GM19239 (cell line): ENCODE results near the gene ATXN7L3.
"Not testable (repeated sequence)": the region's sequence is repeated elsewhere in the genome, so short reads cannot be mapped to it uniquely, and the experiment has no call there.

Experiments used
- DNase-seq: peaks from one replicate; pipeline ENCODE4 v3.0.0; 2011; ENCODE audit warnings: low spot score; ENCODE audit not compliant: insufficient read length
- FAIRE-seq: peaks from 2 replicates; lab custom pipeline; 2011; peaks lifted over from hg19 to GRCh38; lab: Jason Lieb, UNC

The ATXN7L3 gene

GRCh38 chr17:44178133-44178532 is 21.6 kb downstream of the ATXN7L3 start:
- FAIRE-seq, result no peak
- DNase-seq, result no peak

GRCh38 chr17:44177640-44178039 is 22.0 kb downstream of the ATXN7L3 start:
- no peak for DNase-seq
- FAIRE-seq, result no peak

GRCh38 chr17:44176671-44177501 is 22.8 kb downstream of the ATXN7L3 start:
- FAIRE-seq, result no peak

GRCh38 chr17:44176257-44176656 is 23.4 kb downstream of the ATXN7L3 start:
- no peak for FAIRE-seq
- DNase-seq, result no peak

More at GRCh38 chr17:44176671-44177501, 22.8 kb downstream of the ATXN7L3 start:
- DNase-seq, result no peak

- DNase-seq, result no peak
- no peak for FAIRE-seq
Observed at GRCh38 chr17:44174427-44174826, 25.3 kb downstream of the ATXN7L3 start.

GRCh38 chr17:44171931-44172455 is 27.7 kb downstream of the ATXN7L3 start:
- DNase-seq, result no peak
- FAIRE-seq, result no peak

- FAIRE-seq (no peak), DNase-seq (no peak)
Observed at GRCh38 chr17:44170499-44171201, 29.0 kb downstream of the ATXN7L3 start, which contains the start of gene ASB16. Gene ASB16 (plus strand): TSS chr17:44170704. CDS start chr17:44170790, 86 bp downstream.

- no peak for FAIRE-seq
- DNase-seq, result no peak
Observed at GRCh38 chr17:44170135-44170498, 29.6 kb downstream of the ATXN7L3 start.

- FAIRE-seq (no peak), DNase-seq (no peak)
Observed at GRCh38 chr17:44167181-44167861, 32.4 kb downstream of the ATXN7L3 start.

GRCh38 chr17:44164476-44164875 is 35.2 kb downstream of the ATXN7L3 start:
- no peak for FAIRE-seq

GRCh38 chr17:44159519-44160210 is 40.0 kb downstream of the ATXN7L3 start:
- FAIRE-seq (no peak), DNase-seq (no peak)

More at GRCh38 chr17:44164476-44164875, 35.2 kb downstream of the ATXN7L3 start:
- DNase-seq, result no peak

GRCh38 chr17:44155488-44155887 is 44.2 kb downstream of the ATXN7L3 start:
- FAIRE-seq (no peak), DNase-seq (no peak)

- no peak for DNase-seq
- no peak for FAIRE-seq
Observed at GRCh38 chr17:44152875-44153274, 46.8 kb downstream of the ATXN7L3 start.

- FAIRE-seq (no peak), DNase-seq (no peak)
Observed at GRCh38 chr17:44149750-44150329, 49.8 kb downstream of the ATXN7L3 start.

GRCh38 chr17:44149066-44149465 is 50.6 kb downstream of the ATXN7L3 start:
- not testable (repeated sequence) for FAIRE-seq

GRCh38 chr17:44147812-44148211 is 51.9 kb downstream of the ATXN7L3 start:
- DNase-seq, result no peak
- FAIRE-seq, result no peak

More at GRCh38 chr17:44149066-44149465, 50.6 kb downstream of the ATXN7L3 start:
- DNase-seq, result not testable (repeated sequence)

GRCh38 chr17:44146375-44147346 is 53.0 kb downstream of the ATXN7L3 start:
- no peak for FAIRE-seq
- DNase-seq, result no peak

GRCh38 chr17:44144966-44145739 is 54.5 kb downstream of the ATXN7L3 start:
- no peak for DNase-seq

More at GRCh38 chr17:44144966-44145739, 54.5 kb downstream of the ATXN7L3 start:
- FAIRE-seq, result no peak
